Stimulated activated CD4-positive, alpha-beta T cell treated with anti-CD3 and anti-CD28 coated beads, Interleukin-4, amount 100 ng/mL, for 4 hours (primary cell): Measurements from ENCODE around the gene ADAP1.

Source experiments
- DNase-seq, 2 experiments: peaks; one replicate each; pipeline ENCODE4 v3.0.0-alpha.2; 2020

The ADAP1 gene

DNA sequence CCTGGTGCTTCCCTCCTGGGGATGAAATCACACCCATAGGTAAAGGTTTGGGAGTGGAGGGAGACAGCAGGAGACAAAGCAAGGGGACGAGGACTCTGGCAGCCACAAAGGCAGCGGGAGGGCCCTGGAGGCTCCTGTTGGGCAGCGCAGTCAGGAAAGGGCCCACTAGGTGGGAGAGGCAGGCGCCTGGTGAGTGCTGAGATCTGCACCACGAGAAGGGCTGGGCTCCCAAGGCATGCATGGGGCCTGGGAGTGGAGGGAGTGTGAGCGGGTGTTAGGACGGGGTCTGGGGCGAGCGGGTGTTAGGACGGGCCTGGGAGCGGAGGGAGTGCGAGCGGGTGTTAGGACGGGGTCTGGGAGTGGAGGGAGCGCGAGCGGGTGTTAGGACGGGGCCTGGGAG is 65.1 kb downstream of the ADAP1 start:
- DNase-seq = no peak

DNA sequence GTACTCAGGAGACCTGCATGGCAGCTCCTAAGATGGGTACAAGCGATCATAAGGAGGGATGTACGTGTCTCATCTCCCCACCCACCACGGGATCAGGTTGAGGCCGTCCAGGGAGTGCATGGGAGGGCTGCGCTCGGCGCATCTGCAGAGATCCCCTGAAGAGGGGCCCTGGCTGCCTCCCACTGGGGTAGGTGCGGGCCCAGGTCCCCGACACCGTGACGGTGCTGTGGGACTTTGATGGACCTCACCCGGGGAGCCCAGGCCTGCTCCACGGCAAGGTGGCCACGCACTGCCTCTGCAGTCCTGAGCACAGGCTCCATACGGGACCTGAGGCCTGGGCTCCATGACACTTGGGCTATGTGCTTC is 65.5 kb downstream of the ADAP1 start:
- no peak for DNase-seq

DNA sequence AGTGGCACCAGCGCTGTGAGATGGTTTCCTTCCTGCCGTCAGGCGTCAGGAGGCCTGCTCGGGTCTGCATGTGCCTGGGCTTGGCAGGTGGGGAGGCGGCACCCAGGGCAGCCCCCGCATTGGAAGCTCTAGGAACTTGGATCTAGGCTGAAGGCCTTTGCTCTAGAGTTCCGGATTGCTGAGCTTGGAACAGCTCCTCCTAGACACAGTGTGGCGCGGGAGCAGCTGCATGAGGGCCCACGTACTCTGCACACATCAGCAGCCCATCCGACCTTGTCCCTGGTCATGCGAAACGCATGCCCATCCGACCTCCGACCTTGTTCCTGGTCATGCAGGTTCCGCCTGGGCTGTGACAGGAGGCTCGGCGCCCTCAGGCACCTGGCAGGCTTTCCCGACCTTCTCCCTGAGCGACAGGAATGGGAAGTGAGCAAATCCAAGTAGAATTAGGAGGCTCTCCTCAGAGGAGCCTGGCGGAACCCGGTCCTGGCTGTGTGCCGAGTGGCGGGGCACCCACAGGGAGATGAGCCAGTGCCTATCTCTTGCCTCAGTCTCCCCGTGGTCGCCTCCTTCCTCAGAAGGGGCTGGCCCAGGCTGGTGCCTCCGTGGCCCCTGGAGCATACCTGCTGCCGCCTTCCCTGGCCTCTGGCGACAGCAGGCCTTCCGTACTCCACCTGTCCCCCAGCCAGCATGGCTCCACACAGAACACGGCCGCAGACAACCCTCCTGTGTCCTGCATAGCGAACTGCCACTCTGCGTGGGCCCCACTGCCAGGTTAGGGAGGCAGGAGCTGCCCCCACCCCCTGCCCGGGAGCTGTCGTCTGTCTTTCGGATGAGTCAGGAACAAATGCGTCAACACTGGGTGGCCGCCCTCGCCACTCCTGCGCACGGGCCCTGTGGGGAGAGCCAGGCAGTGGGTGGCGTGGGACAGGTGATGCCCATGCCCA is 66.1 kb downstream of the ADAP1 start:
- DNase-seq = no peak

DNA sequence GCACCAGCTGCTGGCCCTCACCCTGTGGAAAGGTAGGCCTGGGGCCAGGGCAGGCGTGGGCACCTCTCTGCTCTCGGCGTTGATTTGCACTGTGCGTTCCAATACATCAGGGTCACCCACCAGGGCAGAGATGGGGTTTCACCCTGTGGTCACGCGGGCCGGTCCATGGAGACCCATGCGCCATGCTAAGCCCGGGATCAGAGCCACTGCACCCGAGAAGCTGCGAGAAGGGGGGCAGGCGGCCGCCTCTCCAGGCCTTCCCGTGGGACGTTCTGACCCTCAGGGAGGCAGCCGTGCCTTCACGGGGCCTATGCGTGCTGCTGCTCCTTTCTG is 67.0 kb downstream of the ADAP1 start:
- DNase-seq = no peak

DNA sequence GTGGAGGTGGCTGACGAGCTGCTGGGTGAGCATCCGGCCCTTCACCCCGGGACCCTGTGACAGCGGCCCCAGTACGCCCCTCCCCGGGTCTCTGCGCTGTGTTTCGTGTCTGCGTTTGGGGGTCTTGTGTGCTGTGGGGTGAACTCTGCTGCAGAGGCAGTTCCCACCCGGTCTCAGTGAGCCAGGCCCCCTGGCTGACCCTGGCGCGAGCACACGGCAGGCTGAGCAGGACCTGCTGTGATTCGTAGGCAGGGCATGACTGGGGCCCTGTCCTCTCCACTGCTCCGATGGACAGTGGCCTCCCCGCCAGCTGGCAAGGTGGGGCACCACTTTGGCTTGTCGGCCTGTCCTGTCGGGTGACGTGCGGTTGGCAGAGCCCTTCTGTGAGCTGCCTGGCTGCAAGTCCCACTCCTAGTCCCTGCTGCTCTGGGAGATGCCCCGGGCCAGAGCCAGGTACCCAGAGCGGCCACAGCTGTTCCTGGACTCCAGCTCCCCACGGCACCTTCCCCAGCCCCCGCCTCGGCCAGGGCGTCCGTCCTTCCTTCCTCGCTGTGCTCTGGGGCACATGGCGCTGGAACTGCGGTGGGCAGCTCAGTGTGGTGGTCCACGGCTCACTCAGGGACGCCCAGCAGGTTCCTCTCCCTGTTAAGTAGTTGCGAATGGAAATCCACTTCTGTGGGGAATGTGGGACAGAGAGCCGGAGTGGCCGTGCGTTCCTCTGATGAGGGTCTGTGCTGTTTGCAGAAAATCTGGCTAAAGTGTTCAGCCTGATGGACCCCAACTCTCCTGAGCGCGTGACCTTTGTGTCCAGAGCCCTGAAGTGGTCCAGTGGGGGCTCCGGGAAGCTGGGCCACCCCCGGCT is 67.6 kb downstream of the ADAP1 start:
- no peak for DNase-seq

DNA sequence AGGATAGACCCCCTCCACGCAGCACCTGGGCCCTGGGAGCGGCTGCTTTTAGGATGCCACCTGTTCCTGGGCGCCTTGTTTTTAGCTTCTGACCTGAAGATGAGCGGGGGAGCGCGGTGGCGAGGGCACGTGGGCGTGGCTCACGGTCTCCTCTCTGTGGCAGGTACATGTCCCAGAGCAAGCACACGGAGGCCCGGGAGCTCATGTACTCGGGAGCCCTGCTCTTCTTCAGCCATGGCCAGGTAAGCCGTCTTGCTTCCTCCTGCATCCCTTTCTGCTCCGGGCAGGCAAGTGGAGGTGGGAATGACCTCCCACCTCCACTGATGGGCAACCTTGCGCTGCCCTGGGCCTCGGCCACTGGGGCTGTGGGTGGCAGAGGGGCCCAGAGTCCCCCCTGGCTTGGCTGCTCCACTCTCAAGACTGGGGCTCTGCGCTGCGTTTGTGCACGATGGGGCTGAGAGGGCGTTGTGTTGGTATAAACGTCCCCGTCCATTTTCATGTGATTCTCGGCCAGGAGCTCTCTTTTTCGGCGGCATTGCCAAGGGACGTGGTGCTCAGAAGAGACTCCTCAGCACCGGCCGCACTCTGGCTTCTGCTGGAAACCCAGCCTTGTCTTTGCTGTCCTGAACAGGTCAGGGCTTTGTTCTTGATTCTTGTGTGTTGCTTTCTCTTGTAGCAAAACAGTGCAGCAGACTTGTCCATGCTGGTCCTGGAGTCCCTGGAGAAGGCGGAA is 68.4 kb downstream of the ADAP1 start:
- no peak for DNase-seq

DNA sequence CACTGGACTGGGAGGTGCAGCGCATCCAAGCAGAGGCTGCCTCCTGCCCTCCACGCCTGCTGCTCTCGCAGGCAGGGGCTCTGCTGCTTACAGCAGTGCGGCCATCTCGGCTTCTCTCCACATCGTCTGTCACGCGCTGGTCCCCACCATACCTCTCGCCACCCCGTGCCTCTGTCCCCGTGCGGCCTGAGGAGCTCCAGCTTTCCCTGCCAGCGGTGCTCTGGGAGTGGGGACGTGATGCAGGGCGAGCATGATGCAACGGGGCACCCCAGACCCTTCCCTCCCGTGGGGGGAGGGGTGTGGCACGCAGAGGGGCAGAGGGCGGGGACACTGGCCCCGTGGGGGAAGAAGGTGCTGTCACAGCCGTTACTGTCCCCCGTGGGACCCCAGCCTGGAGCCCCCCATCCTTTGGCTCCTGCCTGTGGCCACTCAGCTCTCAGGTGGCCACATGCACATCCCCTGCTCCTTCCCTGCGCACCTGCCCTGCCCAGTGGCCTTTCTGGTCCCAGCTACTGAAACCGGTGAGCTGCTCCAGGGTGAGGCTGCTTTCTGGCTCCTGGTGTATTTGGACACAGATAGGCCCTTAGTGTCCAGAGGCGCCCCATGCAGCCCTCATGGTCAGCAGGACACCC is 69.1 kb downstream of the ADAP1 start:
- DNase-seq = no peak

DNA sequence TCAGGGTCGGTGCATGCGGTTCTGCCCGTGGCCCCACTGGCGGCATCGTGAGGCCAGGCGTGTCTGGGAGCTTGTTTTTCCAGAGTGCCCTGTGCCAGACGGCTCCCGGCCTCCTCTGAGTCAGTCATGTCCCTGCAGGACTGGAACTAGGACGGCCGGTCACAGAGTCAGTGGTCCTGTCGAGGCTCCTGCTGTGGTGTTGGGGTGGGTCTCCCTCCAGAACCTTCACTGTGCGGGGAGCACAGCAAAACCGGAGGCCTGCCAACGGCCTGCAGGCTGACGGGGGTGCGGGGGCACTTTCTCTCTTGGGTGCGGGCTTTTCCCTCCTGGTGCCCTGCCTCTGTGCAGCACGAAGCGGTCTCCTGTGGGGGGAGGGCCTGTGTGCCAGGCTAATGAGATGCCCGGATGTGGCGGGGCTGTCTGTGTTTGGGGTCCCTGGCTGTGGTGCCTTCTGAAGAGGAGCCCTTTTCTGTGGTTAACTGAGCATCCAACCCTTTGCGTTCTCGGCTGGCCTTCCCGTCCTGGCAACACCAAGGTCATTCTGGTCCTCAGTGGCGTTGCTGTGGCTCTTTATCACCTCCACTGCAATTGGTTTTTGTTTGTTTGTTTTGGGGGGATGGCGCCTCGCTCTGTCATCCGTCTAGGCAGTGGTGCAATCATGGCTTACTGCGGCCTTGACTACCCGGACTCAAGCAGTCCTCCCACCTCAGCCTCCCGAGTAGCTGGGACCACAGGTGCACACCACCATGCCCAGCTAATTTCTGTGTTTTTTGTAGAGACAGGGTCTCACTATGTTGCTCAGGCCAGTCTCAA is 70.1 kb downstream of the ADAP1 start:
- no peak for DNase-seq

DNA sequence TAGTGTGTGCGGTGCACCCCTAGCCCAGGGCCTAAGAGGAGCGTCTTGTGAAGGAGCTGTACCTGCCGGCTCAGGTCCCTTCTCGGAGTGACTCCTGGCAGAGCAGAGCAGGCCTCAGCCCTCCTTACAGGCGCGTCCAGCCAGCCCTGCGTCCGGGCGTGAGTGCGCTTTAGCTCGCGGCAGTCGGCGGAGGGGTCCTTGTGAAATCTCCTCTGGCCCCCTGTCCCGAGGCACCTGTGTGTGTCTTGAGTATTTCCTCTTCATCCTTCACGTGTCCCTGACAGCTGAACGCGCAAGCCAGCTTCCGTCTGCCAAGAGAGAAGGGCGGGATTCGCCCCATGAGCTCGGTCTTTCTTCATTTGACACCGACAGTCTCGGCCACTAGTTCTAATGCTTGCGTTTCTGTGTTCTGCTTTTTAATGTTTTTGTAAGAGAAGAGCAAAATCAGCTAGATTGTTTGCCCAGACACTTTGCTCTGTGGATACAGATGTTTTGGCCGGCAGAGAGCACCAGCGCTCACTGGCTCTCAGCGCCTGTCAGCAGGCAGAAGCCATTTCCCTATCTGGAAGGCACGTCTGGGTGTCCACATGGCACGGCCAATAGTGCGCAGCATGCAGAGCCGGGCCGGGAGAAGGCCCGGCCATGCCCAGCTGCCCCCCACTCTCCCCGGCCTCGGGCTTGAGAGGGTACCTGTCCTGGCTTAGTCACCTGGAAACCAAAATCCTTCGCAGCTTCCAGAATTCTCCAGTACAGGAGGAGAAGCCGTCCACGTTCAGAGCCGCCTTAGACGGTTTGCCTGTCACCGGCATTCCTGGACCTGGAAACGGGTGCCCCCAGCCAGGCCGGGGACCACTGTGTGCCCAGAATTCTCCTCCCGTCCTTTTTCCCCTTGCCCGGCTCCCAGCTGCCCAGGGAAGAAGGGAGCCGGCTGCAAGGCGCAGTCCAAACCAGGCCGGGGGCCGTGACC is 71.1 kb downstream of the ADAP1 start:
- DNase-seq = no peak

DNA sequence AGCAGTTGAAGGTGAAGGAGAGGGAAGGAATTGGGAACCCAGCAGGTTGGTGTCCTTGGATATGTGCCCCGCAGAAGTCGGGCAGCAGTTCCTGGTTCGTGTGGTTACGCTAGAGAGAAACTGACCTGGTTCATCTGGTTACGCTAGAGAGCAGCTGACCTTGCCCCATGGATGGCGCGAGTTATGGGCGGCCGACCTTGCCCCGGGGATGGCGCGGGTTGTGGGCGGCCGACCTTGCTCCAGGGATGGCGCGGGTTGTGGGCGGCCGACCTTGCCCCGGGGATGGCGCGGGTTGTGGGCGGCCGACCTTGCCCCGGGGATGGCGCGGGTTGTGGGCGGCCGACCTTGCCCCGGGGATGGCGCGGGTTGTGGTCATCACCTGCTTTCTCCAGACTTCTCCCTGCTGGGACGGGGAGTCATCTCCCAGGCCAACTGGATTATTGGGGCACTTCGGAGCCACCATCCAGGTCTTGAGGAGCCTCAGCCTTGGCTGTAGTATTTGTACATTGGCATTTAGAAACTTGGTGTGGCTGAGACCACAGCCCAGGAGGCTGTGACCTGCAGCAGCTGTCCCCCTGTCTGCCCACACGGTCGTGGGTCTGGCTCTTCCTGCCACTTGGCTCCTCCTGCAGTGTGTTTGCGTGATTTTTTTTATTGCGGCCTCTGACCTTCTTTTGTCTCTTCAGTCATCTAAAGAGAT is 72.0 kb downstream of the ADAP1 start:
- no peak for DNase-seq

DNA sequence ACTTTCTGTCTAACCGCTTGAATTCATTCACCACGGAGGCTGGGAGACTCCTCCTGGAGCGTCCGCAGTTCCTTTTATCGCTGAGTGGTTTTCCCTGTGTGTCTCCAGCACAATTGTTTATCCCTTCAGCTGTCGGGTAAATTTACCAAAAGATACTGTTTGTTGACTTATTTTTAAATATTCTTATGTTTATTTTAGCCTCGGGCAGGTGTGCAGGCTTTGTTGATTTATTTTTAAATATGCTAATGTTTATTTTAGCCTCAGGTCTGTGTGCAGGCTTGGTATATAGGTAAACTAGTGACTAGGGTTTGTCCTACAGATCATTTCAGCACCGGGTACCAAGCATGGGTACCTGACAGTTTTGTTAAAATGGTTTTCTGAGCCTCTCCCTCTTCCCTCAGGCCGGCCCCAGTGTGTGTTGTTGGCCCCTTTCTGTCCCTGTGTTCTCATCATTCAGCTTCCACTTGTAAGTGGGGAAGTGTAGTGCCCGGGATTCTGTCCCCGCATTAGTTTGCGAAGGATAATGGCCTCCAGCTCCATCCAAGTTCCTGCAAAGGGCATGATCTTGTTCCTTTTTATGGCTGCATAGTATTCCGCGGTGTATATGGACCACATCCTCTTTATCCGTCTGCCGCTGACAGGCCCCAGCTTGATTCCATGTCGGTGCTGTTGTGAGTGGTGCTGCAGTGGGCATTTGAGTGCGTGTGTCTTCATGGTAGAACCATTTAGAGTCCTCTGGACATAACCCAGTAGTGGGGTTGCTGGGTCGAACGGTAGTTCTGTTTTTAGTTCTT is 72.8 kb downstream of the ADAP1 start:
- no peak for DNase-seq

DNA sequence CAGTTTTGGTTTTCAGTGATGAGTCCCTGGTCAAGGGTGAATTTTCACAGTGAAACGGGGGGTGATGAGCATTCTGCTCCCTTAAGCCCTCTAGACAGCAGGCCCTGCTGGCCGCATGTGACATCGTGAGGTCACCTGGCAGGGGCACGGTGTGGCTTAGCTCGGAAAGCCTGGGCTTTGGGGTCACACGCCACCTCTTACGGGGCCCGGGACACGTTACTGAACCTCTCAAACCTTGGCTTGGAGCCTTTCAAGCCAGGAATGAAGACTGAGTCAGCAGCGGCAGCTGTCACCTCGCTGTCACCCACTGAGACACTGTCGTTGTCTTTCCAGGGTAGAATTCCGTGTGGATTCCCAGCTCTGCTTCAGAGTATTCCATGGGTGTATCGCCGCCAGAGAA is 74.0 kb downstream of the ADAP1 start:
- DNase-seq = no peak

DNA sequence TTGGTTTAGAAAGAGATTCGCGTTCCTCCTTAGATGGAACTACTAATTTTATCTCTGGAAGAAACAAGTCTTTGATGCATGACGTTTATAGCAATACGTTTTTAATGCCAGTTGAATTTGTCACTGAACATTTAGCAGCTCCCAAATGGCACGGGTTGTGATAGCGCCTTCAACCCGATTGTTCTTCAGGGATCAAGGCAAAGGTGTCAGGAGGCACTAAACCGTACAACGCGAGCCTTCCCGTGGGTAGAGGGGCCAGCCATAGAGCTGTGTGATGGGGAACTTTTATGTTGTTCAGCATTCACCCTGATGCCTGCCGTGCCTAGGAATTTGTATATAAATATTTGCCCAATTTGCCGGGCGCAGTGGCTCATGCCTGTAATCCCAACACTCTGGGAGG is 74.8 kb downstream of the ADAP1 start:
- DNase-seq = no peak

DNA sequence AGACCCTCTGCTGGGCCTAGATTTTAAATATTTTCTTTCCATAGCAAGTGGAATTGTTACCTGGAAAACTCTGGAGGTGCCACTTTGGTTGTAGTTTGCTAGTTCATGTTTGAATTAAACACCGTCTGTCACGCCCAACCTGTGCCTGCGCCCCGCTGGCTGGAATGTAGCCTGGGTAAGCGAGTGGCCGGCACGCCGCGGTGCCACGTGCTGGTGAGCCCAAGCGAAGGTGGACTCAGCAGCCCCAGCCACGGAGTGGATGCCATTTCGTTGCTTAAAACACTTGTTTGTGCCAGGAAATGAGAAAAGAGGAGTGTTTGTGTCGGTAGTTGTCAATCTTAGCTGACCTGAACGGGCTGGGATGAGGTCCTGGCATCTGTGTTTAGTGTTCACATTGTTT is 75.4 kb downstream of the ADAP1 start:
- no peak for DNase-seq

DNA sequence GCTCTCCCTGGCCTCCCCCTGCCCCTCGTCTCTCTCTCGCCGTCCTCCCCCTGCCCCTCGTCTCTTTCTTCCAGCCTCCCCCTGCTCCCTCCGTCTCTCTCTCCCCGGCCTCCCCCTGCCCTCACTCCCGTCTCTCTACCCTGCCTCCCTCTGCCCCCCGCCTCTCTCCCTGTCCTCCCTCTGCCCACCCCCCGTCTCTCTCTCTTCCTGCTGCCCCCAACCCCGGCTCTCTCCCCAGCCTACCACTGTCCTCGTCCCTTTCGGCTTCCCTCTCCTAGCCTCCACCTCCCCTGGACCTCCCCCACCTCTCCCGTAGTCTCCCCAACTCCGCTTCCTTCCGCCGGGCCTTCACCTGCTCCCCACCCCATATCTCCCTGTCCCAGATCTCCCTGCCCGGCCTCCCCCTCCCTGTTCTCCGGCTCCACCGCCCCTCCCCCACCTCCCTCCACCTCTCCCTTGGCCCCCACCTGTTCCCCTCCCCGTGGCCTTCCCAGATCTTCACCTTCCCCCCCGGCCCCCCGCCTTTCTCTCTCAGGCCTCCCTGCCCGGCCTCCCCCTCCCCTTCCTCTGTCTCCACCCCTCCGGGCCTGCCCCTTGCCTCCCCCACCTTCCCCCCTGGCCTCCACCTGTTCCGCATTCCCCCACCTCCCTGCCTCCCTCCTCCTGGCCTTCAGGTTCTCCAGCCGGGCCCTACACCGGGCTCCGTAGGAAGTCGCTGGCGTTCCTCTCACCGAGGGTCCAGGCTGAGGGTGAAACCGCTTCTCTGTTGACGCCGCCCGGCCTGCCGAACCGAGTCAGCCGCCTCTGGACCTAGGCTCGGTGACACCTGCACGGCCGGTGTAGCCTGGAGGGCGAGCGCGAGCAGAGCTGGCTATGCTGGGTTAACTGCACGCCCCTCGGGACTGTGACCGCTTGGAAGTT is 76.9 kb downstream of the ADAP1 start:
- no peak for DNase-seq

DNA sequence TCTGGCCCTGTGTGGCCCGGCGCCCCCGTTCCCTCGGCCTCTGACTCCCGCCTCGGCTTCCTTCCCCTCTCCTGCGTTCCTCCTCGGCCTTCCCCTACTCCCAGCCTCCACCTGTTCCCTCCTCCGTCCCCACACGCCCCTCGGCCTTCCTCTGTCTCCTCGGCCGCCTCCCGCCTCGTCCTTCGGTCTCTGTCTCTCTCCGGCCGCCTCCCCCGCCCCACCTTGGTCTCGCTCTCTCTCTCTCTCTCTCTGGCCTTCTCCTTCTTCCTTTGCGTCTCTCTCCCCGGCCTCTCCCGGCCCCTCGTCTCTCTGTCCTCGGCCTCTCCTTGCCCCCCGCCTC is 77.5 kb downstream of the ADAP1 start:
- DNase-seq = no peak

DNA sequence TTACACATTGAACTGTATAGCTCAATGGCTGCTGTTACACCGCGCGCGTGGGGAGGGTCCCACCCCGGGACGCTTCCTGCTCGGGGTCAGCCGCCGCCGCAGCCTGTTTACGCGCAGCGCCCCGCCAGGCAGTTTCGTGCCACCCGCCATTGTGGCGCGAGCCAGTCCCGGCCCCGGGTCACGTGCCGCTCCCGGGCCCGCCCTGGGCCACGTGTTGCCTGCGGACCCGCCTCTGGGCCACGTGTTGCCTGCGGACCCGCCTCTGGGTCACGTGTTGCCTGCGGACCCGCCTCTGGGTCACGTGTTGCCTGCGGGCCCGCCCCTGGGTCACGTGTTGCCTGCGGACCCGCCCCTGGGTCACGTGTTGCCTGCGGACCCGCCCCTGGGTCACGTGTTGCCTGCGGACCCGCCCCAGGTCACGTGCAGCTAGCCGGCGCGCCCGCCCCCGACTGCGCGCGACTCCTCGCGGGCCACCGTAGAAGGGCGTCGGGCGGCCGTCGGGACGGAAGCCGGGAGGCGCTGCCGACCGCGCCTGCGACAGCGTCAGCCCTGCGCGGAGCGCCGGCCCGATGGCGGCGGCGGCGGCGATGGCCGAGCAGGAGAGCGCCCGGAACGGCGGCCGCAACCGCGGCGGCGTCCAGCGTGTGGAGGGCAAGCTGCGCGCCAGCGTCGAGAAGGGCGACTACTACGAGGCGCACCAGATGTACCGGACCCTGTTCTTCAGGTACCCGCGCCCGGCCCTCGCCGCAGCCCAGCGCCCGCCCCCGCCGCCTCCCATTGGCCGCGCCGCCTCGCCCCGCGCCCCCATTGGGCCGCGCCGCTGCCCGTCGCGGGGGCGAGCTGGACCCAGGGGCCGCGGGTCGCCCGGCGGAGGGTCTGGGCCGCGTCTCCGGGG is 78.2 kb downstream of the ADAP1 start, which contains the start of gene GET4:
Gene GET4, plus strand, starts transcription at position 478 of the 895 bp plus-strand sequence. Its CDS starts 92 bp downstream, at position 570.
- peak; percentile 96 to 97 for DNase-seq
